WTC11 (cell line): Measurements from ENCODE around the gene CACNG7. TPM values are rescaled to one million over a fixed set of nuclear protein-coding genes. Genes with fewer than 3 reads are reported as not detected.

Experiments
- ATAC-seq: fragments of 200-7000 bp; cut with Tn5 transposase; 2 replicates; pipeline ENCODE4 v1.10.0; 2021; ENCODE audit warnings: mild to moderate bottlenecking, moderate library complexity
- CTCF ChIA-PET: fragments of 300-600 bp; sonication (Branson Sonifier 250); formaldehyde crosslinking; loops from one replicate; lab custom pipeline; 2021; ENCODE audit warnings: antibody characterized with exemption; lab: Charles Lee
- POLR2A ChIA-PET: fragments of 350-600 bp; sonication (Branson Sonifier 250); formaldehyde crosslinking; loops from one replicate; lab custom pipeline; 2021; ENCODE audit warnings: antibody characterized with exemption; lab: Charles Lee
- DNase-seq: peaks from one replicate; pipeline ENCODE4 v3.0.0; 2021; ENCODE audit warnings: low spot score
- H3K27ac Mint-ChIP-seq: 2 replicates; pipeline ENCODE4 v1.8.0; 2021; ENCODE audit warnings: mixed read lengths
- H3K27me3 Mint-ChIP-seq: 2 replicates; pipeline ENCODE4 v1.8.0; 2021; ENCODE audit warnings: low read depth, mild to moderate bottlenecking, moderate library complexity, mixed read lengths
- H3K36me3 Mint-ChIP-seq: 2 replicates; pipeline ENCODE4 v1.8.0; 2021; ENCODE audit warnings: mixed read lengths
- H3K4me1 Mint-ChIP-seq: 2 replicates; pipeline ENCODE4 v1.8.0; 2022; ENCODE audit warnings: mixed read lengths
- H3K4me3 Mint-ChIP-seq: 2 replicates; pipeline ENCODE4 v1.8.0; 2021; ENCODE audit warnings: mild to moderate bottlenecking, moderate library complexity, mixed read lengths
- H3K9me3 Mint-ChIP-seq: 2 replicates; pipeline ENCODE4 v1.8.0; 2021; ENCODE audit warnings: mixed read lengths
- EMX1 ChIP-seq: fragments of 250-450 bp; sonication (Bioruptor Pico); IDR thresholded peaks from 2 replicates; pipeline ENCODE4 v1.8.0; 2021; ENCODE audit warnings: mild to moderate bottlenecking
- GRHL2 ChIP-seq: fragments of 250-450 bp; sonication (Bioruptor Pico); IDR thresholded peaks from 2 replicates; pipeline ENCODE4 v1.8.0; 2022; ENCODE audit warnings: mild to moderate bottlenecking, moderate library complexity; ENCODE audit not compliant: insufficient replicate concordance, severe bottlenecking
- IRF2 ChIP-seq: sonication (generic); formaldehyde crosslinking; IDR thresholded peaks from 2 replicates; pipeline ENCODE4 v1.8.0; 2022; ENCODE audit warnings: low read depth, missing genetic modification reagents, borderline replicate concordance
- JAZF1 ChIP-seq: fragments of 250-450 bp; sonication (Bioruptor Pico); IDR thresholded peaks from 2 replicates; pipeline ENCODE4 v1.9.0; 2021; ENCODE audit warnings: moderate library complexity, mild to moderate bottlenecking, inconsistent platforms
- NR2C2 ChIP-seq: sonication (generic); formaldehyde crosslinking; IDR thresholded peaks from 2 replicates; pipeline ENCODE4 v1.8.0; 2022; ENCODE audit warnings: mild to moderate bottlenecking, missing genetic modification reagents
- NR3C1 ChIP-seq: sonication (generic); formaldehyde crosslinking; conservative IDR thresholded peaks from 2 replicates; pipeline ENCODE4 v1.8.1; 2023; ENCODE audit warnings: low read depth, mild to moderate bottlenecking, missing genetic modification reagents
- TCF7 ChIP-seq: sonication (generic); formaldehyde crosslinking; IDR thresholded peaks from 2 replicates; pipeline ENCODE4 v1.8.0; 2022; ENCODE audit warnings: mild to moderate bottlenecking, low read depth, missing genetic modification reagents, moderate library complexity
- TEAD4 ChIP-seq: sonication (generic); formaldehyde crosslinking; IDR thresholded peaks from 2 replicates; pipeline ENCODE4 v1.8.0; 2022; ENCODE audit warnings: mild to moderate bottlenecking, missing genetic modification reagents
- ZNF219 ChIP-seq: sonication (generic); formaldehyde crosslinking; IDR thresholded peaks from 2 replicates; pipeline ENCODE4 v1.8.0; 2023; ENCODE audit warnings: missing genetic modification reagents, mild to moderate bottlenecking, borderline replicate concordance
- ZNF232 ChIP-seq: sonication (generic); formaldehyde crosslinking; IDR thresholded peaks from 2 replicates; pipeline ENCODE4 v1.8.0; 2022; ENCODE audit warnings: mild to moderate bottlenecking, missing genetic modification reagents
- total RNA-seq: library from RNA; stranded (reverse); gene quantifications from 3 replicates; pipeline ENCODE4 v1.2.3, GENCODE V29; 2021
- TF ChIP-seq, protein P1 (sequence below): fragments of 250-450 bp; sonication (Bioruptor Pico); IDR thresholded peaks from 2 replicates; pipeline ENCODE4 v1.9.0; 2021; ENCODE audit warnings: mild to moderate bottlenecking
- TF ChIP-seq, protein P2 (sequence below): sonication (generic); formaldehyde crosslinking; IDR thresholded peaks from 2 replicates; pipeline ENCODE4 v1.8.0; 2023; ENCODE audit warnings: mild to moderate bottlenecking, missing genetic modification reagents
- TF ChIP-seq, protein P3 (sequence below): sonication (generic); formaldehyde crosslinking; IDR thresholded peaks from 2 replicates; pipeline ENCODE4 v1.8.1; 2023; ENCODE audit warnings: mild to moderate bottlenecking, moderate library complexity, missing genetic modification reagents
- TF ChIP-seq, protein P4 (sequence below): sonication (generic); formaldehyde crosslinking; IDR thresholded peaks from 2 replicates; pipeline ENCODE4 v1.8.1; 2022; ENCODE audit warnings: low read depth, missing genetic modification reagents, borderline replicate concordance
- TF ChIP-seq, protein P5 (sequence below): fragments of 250-450 bp; sonication (Bioruptor Pico); IDR thresholded peaks from 2 replicates; pipeline ENCODE4 v1.9.0; 2021; ENCODE audit warnings: moderate library complexity, mild to moderate bottlenecking, inconsistent platforms, borderline replicate concordance
- TF ChIP-seq, protein P6 (sequence below): fragments of 250-450 bp; sonication (Bioruptor Pico); conservative IDR thresholded peaks from 2 replicates; pipeline ENCODE4 v1.9.0; 2021; ENCODE audit warnings: mild to moderate bottlenecking
- TF ChIP-seq, protein P7 (sequence below): sonication (generic); formaldehyde crosslinking; IDR thresholded peaks from 2 replicates; pipeline ENCODE4 v1.8.1; 2023; ENCODE audit warnings: mild to moderate bottlenecking, missing genetic modification reagents, moderate library complexity
- TF ChIP-seq, protein P8 (sequence below): sonication (generic); formaldehyde crosslinking; IDR thresholded peaks from 2 replicates; pipeline ENCODE4 v1.8.1; 2023; ENCODE audit warnings: mild to moderate bottlenecking, missing genetic modification reagents
- TF ChIP-seq, protein P9 (sequence below): sonication (generic); formaldehyde crosslinking; IDR thresholded peaks from 2 replicates; pipeline ENCODE4 v1.8.0; 2022; ENCODE audit warnings: missing genetic modification reagents

Gene CACNG7
- total RNA-seq, 1 experiment from 2014 or later = 33.3 TPM

DNA sequence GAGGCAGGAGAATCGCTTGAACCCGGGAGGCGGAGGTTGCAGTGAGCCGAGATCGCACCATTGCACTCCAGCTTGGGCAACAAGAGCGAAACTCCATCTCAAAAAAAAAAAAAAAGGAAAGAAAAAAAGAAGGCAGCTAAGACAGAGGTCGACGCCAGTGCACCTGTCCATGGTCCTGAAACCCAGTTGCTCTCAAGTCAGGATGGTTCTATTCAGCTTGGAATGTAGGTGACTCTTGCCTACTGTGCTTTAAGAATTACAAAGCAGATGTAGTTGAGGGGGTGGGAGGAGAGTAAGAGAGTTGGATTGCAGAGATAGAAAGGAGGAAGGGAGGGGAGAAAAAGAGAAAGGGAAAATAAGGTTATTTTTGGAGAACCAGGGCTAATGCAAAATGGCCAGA lies 18.7 kb downstream of the CACNG7 start (continued):
- no peak for TF ChIP-seq EMX1 (CRISPR knock-in tag)
- TF ChIP-seq, protein P1, sequence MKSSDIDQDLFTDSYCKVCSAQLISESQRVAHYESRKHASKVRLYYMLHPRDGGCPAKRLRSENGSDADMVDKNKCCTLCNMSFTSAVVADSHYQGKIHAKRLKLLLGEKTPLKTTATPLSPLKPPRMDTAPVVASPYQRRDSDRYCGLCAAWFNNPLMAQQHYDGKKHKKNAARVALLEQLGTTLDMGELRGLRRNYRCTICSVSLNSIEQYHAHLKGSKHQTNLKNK (CRISPR knock-in tag) = no peak
- TF ChIP-seq NR2C2 (CRISPR knock-in tag) = no peak
- TF ChIP-seq TEAD4 (CRISPR knock-in tag) = 0 out of 2 replicates have a peak, but pooled peaks have one; percentile 30
- TF ChIP-seq, protein P2, sequence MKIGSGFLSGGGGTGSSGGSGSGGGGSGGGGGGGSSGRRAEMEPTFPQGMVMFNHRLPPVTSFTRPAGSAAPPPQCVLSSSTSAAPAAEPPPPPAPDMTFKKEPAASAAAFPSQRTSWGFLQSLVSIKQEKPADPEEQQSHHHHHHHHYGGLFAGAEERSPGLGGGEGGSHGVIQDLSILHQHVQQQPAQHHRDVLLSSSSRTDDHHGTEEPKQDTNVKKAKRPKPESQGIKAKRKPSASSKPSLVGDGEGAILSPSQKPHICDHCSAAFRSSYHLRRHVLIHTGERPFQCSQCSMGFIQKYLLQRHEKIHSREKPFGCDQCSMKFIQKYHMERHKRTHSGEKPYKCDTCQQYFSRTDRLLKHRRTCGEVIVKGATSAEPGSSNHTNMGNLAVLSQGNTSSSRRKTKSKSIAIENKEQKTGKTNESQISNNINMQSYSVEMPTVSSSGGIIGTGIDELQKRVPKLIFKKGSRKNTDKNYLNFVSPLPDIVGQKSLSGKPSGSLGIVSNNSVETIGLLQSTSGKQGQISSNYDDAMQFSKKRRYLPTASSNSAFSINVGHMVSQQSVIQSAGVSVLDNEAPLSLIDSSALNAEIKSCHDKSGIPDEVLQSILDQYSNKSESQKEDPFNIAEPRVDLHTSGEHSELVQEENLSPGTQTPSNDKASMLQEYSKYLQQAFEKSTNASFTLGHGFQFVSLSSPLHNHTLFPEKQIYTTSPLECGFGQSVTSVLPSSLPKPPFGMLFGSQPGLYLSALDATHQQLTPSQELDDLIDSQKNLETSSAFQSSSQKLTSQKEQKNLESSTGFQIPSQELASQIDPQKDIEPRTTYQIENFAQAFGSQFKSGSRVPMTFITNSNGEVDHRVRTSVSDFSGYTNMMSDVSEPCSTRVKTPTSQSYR = no peak
- TF ChIP-seq, protein P3, sequence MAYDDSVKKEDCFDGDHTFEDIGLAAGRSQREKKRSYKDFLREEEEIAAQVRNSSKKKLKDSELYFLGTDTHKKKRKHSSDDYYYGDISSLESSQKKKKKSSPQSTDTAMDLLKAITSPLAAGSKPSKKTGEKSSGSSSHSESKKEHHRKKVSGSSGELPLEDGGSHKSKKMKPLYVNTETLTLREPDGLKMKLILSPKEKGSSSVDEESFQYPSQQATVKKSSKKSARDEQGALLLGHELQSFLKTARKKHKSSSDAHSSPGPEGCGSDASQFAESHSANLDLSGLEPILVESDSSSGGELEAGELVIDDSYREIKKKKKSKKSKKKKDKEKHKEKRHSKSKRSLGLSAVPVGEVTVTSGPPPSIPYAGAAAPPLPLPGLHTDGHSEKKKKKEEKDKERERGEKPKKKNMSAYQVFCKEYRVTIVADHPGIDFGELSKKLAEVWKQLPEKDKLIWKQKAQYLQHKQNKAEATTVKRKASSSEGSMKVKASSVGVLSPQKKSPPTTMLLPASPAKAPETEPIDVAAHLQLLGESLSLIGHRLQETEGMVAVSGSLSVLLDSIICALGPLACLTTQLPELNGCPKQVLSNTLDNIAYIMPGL = no peak
- TF ChIP-seq, protein P4, sequence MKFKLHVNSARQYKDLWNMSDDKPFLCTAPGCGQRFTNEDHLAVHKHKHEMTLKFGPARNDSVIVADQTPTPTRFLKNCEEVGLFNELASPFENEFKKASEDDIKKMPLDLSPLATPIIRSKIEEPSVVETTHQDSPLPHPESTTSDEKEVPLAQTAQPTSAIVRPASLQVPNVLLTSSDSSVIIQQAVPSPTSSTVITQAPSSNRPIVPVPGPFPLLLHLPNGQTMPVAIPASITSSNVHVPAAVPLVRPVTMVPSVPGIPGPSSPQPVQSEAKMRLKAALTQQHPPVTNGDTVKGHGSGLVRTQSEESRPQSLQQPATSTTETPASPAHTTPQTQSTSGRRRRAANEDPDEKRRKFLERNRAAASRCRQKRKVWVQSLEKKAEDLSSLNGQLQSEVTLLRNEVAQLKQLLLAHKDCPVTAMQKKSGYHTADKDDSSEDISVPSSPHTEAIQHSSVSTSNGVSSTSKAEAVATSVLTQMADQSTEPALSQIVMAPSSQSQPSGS (CRISPR knock-in tag) = no peak
- TF ChIP-seq, protein P5, sequence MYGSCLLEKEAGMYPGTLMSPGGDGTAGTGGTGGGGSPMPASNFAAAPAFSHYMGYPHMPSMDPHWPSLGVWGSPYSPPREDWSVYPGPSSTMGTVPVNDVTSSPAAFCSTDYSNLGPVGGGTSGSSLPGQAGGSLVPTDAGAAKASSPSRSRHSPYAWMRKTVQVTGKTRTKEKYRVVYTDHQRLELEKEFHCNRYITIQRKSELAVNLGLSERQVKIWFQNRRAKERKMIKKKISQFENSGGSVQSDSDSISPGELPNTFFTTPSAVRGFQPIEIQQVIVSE (CRISPR knock-in tag) = no peak
- no peak for TF ChIP-seq GRHL2 (CRISPR knock-in tag)
- TF ChIP-seq, protein P6, sequence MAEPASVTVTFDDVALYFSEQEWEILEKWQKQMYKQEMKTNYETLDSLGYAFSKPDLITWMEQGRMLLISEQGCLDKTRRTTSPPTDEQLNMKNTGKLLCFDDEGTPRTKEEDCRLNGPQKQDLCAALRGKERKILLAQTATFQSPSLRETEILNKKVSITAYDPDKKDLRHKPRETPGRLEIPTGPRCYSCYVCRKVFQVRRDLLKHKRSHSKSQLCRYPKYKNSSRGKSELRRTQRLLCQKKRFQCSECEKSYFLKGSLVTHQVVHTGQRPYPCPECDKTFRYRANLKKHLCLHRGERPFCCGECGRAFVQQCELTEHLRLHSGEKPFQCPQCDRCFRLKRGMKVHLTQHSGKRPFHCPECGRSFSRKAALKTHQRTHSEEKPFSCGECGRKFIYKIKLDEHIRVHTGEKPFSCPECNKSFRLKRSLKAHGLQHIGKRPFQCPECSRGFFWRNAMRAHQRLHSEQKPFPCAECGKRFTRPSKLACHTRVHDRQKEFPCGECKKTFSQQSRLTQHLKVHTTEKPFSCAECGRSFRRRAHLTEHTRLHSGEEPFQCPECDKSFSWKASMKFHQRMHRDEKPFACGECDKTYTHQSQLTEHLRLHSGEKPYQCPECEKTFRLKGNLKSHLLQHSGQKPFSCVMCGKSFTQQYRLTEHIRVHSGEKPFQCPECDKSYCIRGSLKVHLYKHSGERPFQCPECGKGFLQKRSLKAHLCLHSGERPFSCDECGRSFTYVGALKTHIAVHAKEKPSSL (CRISPR knock-in tag) = no peak
- TF ChIP-seq ZNF232 = peak; percentile 90; the same call in 1 of the 2 replicates

DNA sequence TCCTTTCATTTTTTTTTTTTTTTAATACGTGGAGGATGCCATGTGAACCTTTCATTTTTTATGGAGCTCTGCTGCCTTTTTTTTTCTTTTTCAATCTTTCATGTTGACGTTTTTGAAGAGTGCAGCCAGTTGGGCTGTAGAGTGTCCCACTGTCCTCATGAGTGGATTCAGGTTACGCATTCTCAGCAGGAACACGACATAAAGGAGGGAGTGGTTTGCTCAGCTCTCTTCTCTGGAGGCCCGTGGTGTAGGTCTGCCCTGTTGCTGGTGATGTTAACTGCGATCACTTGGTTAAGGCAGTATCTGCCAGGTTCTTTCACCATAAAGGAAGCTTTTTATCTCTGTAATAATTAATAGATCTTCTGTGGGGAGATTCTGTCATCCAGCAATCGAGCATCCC lies 27.0 kb downstream of the CACNG7 start:
- DNase-seq (no peak), ATAC-seq (peak; percentile 67; the same call in 1 of the 2 replicates)
- POLR2A ChIA-PET = interaction anchor here (0.6 to 0.7 kb wide), 2 partner anchors 46 to 57 kb away, joined by 3 to 4 read pairs; no protein-coding TSS in a partner anchor
- H3K27ac Mint-ChIP-seq = 0 out of 2 replicates have a peak overlapping the region, but pooled peaks have one; percentile 28
- CTCF ChIA-PET = interaction anchor here (0.7 to 3.7 kb wide), 6 partner anchors 11 to 143 kb away, joined by 3 to 42 read pairs (median 6); no protein-coding TSS in a partner anchor
- peaks cover 45% of the 10 kb centered on the region for H3K36me3 Mint-ChIP-seq
- peaks cover 4% of the 10 kb centered on the region; the same call in 1 of the 2 replicates for H3K9me3 Mint-ChIP-seq
- H3K4me1 Mint-ChIP-seq = peaks cover 7% of the 10 kb centered on the region
- H3K27me3 Mint-ChIP-seq = no peaks in the 10 kb centered on the region; the same call in 1 of the 2 replicates
- H3K4me3 Mint-ChIP-seq = no peak overlapping the region
- TF ChIP-seq, protein P7, sequence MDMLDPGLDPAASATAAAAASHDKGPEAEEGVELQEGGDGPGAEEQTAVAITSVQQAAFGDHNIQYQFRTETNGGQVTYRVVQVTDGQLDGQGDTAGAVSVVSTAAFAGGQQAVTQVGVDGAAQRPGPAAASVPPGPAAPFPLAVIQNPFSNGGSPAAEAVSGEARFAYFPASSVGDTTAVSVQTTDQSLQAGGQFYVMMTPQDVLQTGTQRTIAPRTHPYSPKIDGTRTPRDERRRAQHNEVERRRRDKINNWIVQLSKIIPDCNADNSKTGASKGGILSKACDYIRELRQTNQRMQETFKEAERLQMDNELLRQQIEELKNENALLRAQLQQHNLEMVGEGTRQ (CRISPR knock-in tag) = no peak
- no peak for TF ChIP-seq ZNF219 (CRISPR knock-in tag)
- TF ChIP-seq, protein P8, sequence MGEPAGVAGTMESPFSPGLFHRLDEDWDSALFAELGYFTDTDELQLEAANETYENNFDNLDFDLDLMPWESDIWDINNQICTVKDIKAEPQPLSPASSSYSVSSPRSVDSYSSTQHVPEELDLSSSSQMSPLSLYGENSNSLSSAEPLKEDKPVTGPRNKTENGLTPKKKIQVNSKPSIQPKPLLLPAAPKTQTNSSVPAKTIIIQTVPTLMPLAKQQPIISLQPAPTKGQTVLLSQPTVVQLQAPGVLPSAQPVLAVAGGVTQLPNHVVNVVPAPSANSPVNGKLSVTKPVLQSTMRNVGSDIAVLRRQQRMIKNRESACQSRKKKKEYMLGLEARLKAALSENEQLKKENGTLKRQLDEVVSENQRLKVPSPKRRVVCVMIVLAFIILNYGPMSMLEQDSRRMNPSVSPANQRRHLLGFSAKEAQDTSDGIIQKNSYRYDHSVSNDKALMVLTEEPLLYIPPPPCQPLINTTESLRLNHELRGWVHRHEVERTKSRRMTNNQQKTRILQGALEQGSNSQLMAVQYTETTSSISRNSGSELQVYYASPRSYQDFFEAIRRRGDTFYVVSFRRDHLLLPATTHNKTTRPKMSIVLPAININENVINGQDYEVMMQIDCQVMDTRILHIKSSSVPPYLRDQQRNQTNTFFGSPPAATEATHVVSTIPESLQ (CRISPR knock-in tag) = no peak
- TF ChIP-seq JAZF1 = no peak
- no peak for TF ChIP-seq TCF7
- TF ChIP-seq IRF2 = no peak
- TF ChIP-seq, protein P9, sequence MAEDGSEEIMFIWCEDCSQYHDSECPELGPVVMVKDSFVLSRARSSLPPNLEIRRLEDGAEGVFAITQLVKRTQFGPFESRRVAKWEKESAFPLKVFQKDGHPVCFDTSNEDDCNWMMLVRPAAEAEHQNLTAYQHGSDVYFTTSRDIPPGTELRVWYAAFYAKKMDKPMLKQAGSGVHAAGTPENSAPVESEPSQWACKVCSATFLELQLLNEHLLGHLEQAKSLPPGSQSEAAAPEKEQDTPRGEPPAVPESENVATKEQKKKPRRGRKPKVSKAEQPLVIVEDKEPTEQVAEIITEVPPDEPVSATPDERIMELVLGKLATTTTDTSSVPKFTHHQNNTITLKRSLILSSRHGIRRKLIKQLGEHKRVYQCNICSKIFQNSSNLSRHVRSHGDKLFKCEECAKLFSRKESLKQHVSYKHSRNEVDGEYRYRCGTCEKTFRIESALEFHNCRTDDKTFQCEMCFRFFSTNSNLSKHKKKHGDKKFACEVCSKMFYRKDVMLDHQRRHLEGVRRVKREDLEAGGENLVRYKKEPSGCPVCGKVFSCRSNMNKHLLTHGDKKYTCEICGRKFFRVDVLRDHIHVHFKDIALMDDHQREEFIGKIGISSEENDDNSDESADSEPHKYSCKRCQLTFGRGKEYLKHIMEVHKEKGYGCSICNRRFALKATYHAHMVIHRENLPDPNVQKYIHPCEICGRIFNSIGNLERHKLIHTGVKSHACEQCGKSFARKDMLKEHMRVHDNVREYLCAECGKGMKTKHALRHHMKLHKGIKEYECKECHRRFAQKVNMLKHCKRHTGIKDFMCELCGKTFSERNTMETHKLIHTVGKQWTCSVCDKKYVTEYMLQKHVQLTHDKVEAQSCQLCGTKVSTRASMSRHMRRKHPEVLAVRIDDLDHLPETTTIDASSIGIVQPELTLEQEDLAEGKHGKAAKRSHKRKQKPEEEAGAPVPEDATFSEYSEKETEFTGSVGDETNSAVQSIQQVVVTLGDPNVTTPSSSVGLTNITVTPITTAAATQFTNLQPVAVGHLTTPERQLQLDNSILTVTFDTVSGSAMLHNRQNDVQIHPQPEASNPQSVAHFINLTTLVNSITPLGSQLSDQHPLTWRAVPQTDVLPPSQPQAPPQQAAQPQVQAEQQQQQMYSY (CRISPR knock-in tag) = no peak
- no peak for TF ChIP-seq NR3C1
